HEK293 (cell line): ENCODE results near the gene TXNDC11.

Experiments used
- CTCF ChIP-seq: fragments of 450-650 bp; formaldehyde crosslinking; IDR thresholded peaks from 2 replicates; pipeline ENCODE4 v1.5.1; 2016; ENCODE audit warnings: missing biosample characterization, missing genetic modification characterization
- ZNF660 ChIP-seq: fragments of 450-650 bp; IDR thresholded peaks from 2 replicates; pipeline ENCODE4 v1.5.1; 2018; ENCODE audit warnings: missing biosample characterization, mild to moderate bottlenecking, missing genetic modification characterization

- TF ChIP-seq ZNF660 (no peak), CTCF (tag by site-specific recombination) (no peak)
Measured at GRCh38 chr16:11655655-11656054, 87.0 kb downstream of the TXNDC11 start.
